Left kidney (tissue), 2 donors: Measurements from ENCODE around the gene FASTK. TPM values are rescaled to one million over a fixed set of nuclear protein-coding genes. Genes with fewer than 3 reads are reported as not detected.
A peak's percentile ranks its signal among the peaks of the same experiment; 100 is the strongest.

Source experiments
- DNase-seq: peaks from one replicate; pipeline ENCODE4 v3.0.0-alpha.2; 2013
- polyA plus RNA-seq: library from polyadenylated mRNA; unstranded; fragments of 120-200 nt; gene quantifications from one replicate; pipeline ENCODE4 v1.2.1, GENCODE V29; 2013; ENCODE audit not compliant: insufficient read length

Gene FASTK
- polyA plus RNA-seq, 1 donor = 47.8 TPM

GRCh38 chr7:151118108-151119054 lies 37.8 kb upstream of the FASTK start:
- no peak for DNase-seq

- no peak for DNase-seq
Measured at GRCh38 chr7:151117565-151117964, 37.0 kb upstream of the FASTK start.

- DNase-seq = no peak
Measured at GRCh38 chr7:151116603-151117440, 36.2 kb upstream of the FASTK start.

GRCh38 chr7:151115836-151116418 lies 35.3 kb upstream of the FASTK start:
- DNase-seq = peak; percentile 40

GRCh38 chr7:151115121-151115835 lies 34.7 kb upstream of the FASTK start:
- no peak for DNase-seq

- peak; percentile 37 for DNase-seq
Measured at GRCh38 chr7:151114151-151115090, 33.8 kb upstream of the FASTK start.

GRCh38 chr7:151113344-151114150 lies 32.9 kb upstream of the FASTK start:
- DNase-seq = no peak

GRCh38 chr7:151110941-151111645 lies 30.5 kb upstream of the FASTK start:
- DNase-seq = no peak

- no peak for DNase-seq
Measured at GRCh38 chr7:151110236-151110940, 29.8 kb upstream of the FASTK start.

GRCh38 chr7:151109094-151110048 lies 28.8 kb upstream of the FASTK start:
- DNase-seq = no peak

GRCh38 chr7:151107882-151108281 lies 27.3 kb upstream of the FASTK start:
- DNase-seq = no peak

- no peak for DNase-seq
Measured at GRCh38 chr7:151104411-151105235, 24.0 kb upstream of the FASTK start.

- no peak for DNase-seq
Measured at GRCh38 chr7:151103973-151104372, 23.4 kb upstream of the FASTK start.

- DNase-seq = no peak
Measured at GRCh38 chr7:151102991-151103390, 22.4 kb upstream of the FASTK start.

- no peak for DNase-seq
Measured at GRCh38 chr7:151101621-151102396, 21.2 kb upstream of the FASTK start.

- DNase-seq = no peak
Measured at GRCh38 chr7:151100921-151101320, 20.3 kb upstream of the FASTK start.
